A673 (cell line): ENCODE measurements around the gene RNF175. TPM values are rescaled to one million over a fixed set of nuclear protein-coding genes. Genes with fewer than 3 reads are reported as not detected.

Experiments used
- BruUV-seq: library from RNA; stranded (reverse); fragments of 400-500 nt; replicated peaks from 2 replicates; lab custom pipeline; 2021; lab: Mats Ljungman, UMichigan
- CTCF ChIA-PET: fragments of 300-600 bp; sonication (Branson Sonifier 250); formaldehyde crosslinking; loops from one replicate; lab custom pipeline; 2022; ENCODE audit warnings: antibody characterized with exemption; lab: Charles Lee
- POLR2A ChIA-PET: fragments of 300-600 bp; sonication (Branson Sonifier 250); formaldehyde crosslinking; loops from one replicate; lab custom pipeline; 2022; ENCODE audit warnings: antibody characterized with exemption; ENCODE audit not compliant: low non-redundant PET; lab: Charles Lee
- DNase-seq: peaks from one replicate; pipeline ENCODE4 v3.0.0-alpha.2; 2015; ENCODE audit warnings: low spot score
- H3K27ac ChIP-seq: fragments of 200-600 bp; sonication (generic); 2 replicates; pipeline ENCODE4 v1.5.1; 2016; ENCODE audit warnings: mixed run types, low read depth, mild to moderate bottlenecking, mixed read lengths, antibody characterized with exemption, low read length; ENCODE audit not compliant: poor library complexity, severe bottlenecking
- H3K27me3 ChIP-seq: fragments of 200-600 bp; sonication (generic); replicated peaks from 2 replicates; pipeline ENCODE4 v1.6.1; 2017; ENCODE audit warnings: mixed run types, low read depth, mild to moderate bottlenecking, mixed read lengths, antibody characterized with exemption, low read length; ENCODE audit not compliant: insufficient read depth, poor library complexity
- H3K36me3 ChIP-seq: fragments of 200-600 bp; sonication (generic); 2 replicates; pipeline ENCODE4 v1.6.1; 2016; ENCODE audit warnings: mixed run types, mild to moderate bottlenecking, mixed read lengths, antibody characterized with exemption, low read length; ENCODE audit not compliant: insufficient read depth, poor library complexity, severe bottlenecking
- H3K4me1 ChIP-seq: fragments of 200-600 bp; sonication (generic); 2 replicates; pipeline ENCODE4 v1.6.1; 2017; ENCODE audit warnings: mixed run types, mild to moderate bottlenecking, mixed read lengths, antibody characterized with exemption, low read length; ENCODE audit not compliant: insufficient read depth, poor library complexity, severe bottlenecking
- H3K4me3 ChIP-seq: fragments of 200-600 bp; sonication (generic); 2 replicates; pipeline ENCODE4 v1.5.1; 2016; ENCODE audit warnings: low read depth, mixed run types, mild to moderate bottlenecking, mixed read lengths, low read length; ENCODE audit not compliant: poor library complexity, severe bottlenecking
- H3K9me3 ChIP-seq: fragments of 200-600 bp; sonication (generic); 2 replicates; pipeline ENCODE4 v1.6.1; 2016; ENCODE audit warnings: mixed run types, low read depth, mild to moderate bottlenecking, mixed read lengths, antibody characterized with exemption, low read length; ENCODE audit not compliant: poor library complexity, severe bottlenecking
- EZH2 ChIP-seq: fragments of 200-600 bp; sonication (generic); IDR thresholded peaks from 2 replicates; pipeline ENCODE4 v1.6.1; 2017; ENCODE audit warnings: borderline replicate concordance, low read depth, mild to moderate bottlenecking, mixed read lengths, antibody characterized with exemption, low read length; ENCODE audit not compliant: poor library complexity, severe bottlenecking
- intact Hi-C: fragments of 100-400 bp; cut with micrococcal nuclease; formaldehyde crosslinking; loops from one replicate; pipeline ENCODE4 v1.10.0; 2022; ENCODE audit not compliant: unreplicated experiment
- total RNA-seq: library from RNA; stranded (reverse); gene quantifications from 2 replicates; pipeline ENCODE4 v1.2.3, GENCODE V29; 2021
- TF ChIP-seq, protein P1 (sequence below): fragments of 300-800, 200-600 bp; sonication (generic); conservative IDR thresholded peaks from 2 replicates; pipeline ENCODE4 v1.5.1; 2017; ENCODE audit warnings: low read depth, mild to moderate bottlenecking, antibody characterized with exemption, low read length, moderate library complexity, mixed read lengths

Gene RNF175
- total RNA-seq, 1 experiment from 2014 or later: 6.8 TPM

DNA sequence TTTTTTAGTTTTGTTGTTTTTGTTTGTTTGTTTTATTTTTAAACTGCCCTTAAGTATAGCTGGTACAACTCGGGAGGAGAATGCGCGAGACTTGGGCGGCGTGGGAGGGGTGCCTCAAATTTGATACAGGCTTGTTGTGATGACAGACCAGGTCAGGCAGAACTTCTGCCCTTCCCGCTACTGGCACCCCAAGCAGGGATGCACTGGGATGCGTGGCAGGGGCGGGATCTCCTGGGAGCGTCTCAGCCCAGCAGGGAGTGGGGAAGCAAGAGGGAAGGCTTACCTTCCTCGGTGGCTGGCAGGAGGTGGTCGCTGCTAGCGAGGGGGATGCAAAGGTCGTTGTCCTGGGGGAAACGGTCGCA, 28.2 kb upstream of the RNF175 start:
- no peaks in the 10 kb centered on the region for H3K4me1 ChIP-seq
- intact Hi-C loops: loop anchor here (5.0 kb wide), 2 partner anchors 229 to 524 kb away; no protein-coding TSS in a partner anchor
- peaks cover 68% of the 10 kb centered on the region for H3K27me3 ChIP-seq
- H3K36me3 ChIP-seq: no peaks in the 10 kb centered on the region
- no peak overlapping the region for H3K4me3 ChIP-seq
- ChIA-PET CTCF (no interaction called here), POLR2A (no interaction called here)
- no peak for DNase-seq
- H3K27ac ChIP-seq: no peak overlapping the region
- no TSS peak for BruUV-seq
- TF ChIP-seq EZH2: no peak
- TF ChIP-seq, protein P1, sequence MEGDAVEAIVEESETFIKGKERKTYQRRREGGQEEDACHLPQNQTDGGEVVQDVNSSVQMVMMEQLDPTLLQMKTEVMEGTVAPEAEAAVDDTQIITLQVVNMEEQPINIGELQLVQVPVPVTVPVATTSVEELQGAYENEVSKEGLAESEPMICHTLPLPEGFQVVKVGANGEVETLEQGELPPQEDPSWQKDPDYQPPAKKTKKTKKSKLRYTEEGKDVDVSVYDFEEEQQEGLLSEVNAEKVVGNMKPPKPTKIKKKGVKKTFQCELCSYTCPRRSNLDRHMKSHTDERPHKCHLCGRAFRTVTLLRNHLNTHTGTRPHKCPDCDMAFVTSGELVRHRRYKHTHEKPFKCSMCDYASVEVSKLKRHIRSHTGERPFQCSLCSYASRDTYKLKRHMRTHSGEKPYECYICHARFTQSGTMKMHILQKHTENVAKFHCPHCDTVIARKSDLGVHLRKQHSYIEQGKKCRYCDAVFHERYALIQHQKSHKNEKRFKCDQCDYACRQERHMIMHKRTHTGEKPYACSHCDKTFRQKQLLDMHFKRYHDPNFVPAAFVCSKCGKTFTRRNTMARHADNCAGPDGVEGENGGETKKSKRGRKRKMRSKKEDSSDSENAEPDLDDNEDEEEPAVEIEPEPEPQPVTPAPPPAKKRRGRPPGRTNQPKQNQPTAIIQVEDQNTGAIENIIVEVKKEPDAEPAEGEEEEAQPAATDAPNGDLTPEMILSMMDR: no peak
- no peaks in the 10 kb centered on the region for H3K9me3 ChIP-seq

DNA sequence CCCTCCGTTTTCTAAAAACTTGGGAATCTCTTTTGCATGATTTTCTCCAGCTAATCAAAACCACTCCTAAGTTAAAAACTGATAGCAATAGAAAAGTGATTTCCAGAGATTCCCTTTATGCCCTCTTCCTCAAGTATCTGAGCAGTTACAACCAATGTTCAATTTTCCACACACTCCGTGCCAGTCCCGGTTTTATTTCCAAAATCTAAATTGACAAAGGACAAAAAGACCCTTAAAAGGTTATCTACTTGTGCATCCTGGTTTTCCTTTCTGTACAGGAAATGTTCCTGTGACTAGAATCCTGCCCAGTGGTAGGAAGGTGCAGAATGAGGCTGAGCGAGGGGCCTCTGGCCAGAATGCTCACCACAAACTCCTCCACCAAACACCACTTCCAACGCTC, 27.8 kb upstream of the RNF175 start:
- CTCF ChIA-PET: no interaction called here
- H3K9me3 ChIP-seq: no peaks in the 10 kb centered on the region
- intact Hi-C loops: loop anchor here (5.0 kb wide), 2 partner anchors 230 to 525 kb away; no protein-coding TSS in a partner anchor
- H3K4me3 ChIP-seq: no peak overlapping the region
- H3K4me1 ChIP-seq: peaks cover 2% of the 10 kb centered on the region
- H3K36me3 ChIP-seq: no peaks in the 10 kb centered on the region
- TF ChIP-seq, protein P1: no peak
- peak; percentile 10 for TF ChIP-seq EZH2
- no peak for DNase-seq
- no peak overlapping the region for H3K27ac ChIP-seq
- POLR2A ChIA-PET: no interaction called here
- H3K27me3 ChIP-seq: peaks cover 65% of the 10 kb centered on the region
- no TSS peak for BruUV-seq

DNA sequence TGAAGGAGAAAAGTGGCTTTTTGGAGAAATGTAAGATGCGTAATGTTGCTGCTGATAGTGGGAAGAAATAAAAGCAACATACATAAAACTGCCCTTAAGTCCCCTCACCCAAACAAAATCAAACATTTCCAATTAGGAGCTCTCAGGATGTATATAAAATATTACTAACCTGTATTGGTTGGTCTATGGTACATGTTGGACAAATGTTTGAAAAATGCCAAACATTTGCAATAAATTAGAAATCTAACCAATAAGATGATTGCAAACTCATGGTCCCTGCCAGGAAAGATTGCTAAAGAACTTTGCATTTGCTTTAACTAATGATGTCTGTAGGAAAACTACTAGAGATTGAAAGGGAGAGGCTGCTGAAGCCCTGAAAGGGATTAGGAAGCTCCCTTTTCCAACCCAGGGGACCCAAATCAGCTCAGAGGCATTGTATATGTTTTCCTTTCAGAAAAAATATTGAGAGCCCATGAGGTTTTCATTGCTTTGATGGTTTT, 27.3 kb upstream of the RNF175 start:
- no peak for DNase-seq
- Histone ChIP-seq H3K4me1 (peaks cover 6% of the 10 kb centered on the region), H3K27ac (no peak overlapping the region), H3K9me3 (no peaks in the 10 kb centered on the region), H3K27me3 (peaks cover 61% of the 10 kb centered on the region), H3K4me3 (no peak overlapping the region), H3K36me3 (no peaks in the 10 kb centered on the region)
- TF ChIP-seq EZH2: no peak
- TF ChIP-seq, protein P1: no peak
- intact Hi-C loops: loop anchor here (5.0 kb wide), 2 partner anchors 230 to 525 kb away; no protein-coding TSS in a partner anchor
- no TSS peak for BruUV-seq
- ChIA-PET CTCF (interaction anchor here (1.2 to 1.6 kb wide), 2 partner anchors 232 to 719 kb away, joined by 3 to 7 read pairs; no protein-coding TSS in a partner anchor), POLR2A (no interaction called here)
